HG03175 (cell line): Measurements from ENCODE around the gene OR6B3.
A peak's percentile ranks its signal among the peaks of the same experiment; 100 is the strongest.
"Not testable (repeated sequence)": the region's sequence is repeated elsewhere in the genome, so short reads cannot be mapped to it uniquely, and the experiment has no call there.

Experiments
- ATAC-seq: cut with Tn5 transposase; IDR thresholded peaks from one replicate; pipeline ENCODE4 v1.9.1; 2021; ENCODE audit warnings: mild to moderate bottlenecking, moderate library complexity; ENCODE audit not compliant: unreplicated experiment

The OR6B3 gene

DNA sequence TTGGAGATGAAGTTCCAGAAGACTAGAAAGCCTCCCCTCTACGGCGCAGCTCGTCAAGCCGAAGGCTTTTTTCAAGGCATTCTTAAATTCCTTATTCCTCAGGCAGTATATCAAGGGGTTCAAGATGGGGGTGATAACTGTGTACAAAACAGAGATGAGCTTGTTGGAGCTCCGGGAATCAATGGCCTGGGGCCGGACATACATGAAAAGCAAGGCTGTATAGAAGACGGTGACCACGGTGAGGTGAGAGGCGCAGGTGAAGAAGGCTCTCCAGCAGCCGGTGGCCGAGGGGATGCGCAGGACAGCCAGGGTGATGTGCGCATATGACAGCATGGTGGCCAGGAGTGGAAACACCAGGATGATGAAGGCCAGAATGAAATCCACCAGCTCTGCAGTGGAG is 8.2 kb downstream of the OR6B3 start:
- ATAC-seq, result no peak

DNA sequence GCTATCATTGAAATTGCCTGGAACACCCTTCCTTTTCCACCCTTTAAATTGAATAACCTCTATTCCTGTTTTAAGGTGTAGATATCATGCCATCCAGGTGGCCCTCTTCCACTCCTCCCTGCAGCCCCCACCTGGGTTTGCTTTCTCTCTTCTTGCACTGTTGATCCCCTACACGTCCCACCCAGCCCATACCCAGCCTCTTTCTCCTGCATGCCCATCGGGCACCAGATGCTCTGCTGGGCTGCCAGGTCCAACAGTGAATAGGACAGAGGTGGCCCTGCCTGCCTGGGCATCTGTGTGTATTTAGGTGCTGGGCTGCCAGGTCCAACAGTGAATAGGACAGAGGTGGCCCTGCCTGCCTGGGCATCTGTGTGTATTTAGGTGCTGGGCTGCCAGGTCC is 9.2 kb downstream of the OR6B3 start:
- not testable (repeated sequence) for ATAC-seq

DNA sequence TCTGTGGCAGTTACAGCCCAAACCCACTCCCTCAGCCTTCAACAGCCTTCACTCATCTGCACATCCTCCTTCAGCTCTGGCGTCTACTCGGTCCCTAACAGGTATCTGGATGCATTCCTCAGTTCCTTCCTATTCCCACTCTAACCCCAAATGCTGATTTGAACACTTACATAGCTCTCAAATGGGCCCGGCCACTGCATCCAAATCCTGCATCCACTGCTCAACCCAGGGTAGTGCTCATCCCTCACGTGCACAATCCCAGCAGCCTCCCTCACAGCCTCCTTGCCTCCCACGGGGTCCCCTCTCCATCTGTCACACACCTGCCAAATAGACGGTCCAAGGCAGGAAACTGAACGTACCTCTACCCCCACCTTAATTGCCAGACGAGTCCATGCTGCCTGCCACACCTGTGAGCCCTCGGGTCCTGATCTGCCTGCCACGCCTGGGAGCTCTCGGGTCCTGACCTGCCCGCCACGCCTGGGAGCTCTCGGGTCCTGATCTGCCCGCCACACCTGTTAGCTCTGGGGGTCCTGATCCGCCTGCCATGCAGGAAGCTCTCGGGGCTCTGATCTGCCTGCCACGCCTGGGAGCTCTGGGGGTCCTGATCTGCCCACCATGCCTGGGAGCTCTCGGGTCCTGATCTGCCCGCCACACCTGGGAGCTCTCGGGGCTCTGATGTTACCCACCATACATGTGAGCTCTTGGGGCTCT is 9.9 kb downstream of the OR6B3 start:
- ATAC-seq, result no peak

DNA sequence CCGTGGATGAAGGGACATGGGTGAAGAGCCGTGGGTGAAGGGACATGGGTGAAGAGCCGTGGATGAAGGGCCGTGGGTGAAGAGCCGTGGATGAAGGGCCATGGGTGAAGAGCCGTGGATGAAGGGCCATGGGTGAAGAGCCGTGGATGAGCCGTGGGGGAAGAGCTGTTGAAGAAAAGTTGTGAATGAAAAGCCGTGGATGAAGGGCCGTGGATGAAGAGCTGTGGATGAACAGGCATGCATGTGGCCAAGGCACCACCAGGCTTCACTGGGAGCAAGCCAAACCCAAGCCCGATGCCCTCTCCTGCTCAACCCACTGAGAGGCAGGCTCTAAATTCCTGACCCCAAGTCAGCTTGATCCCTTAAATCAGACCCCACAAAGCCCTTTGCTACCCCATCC is 10.6 kb downstream of the OR6B3 start:
- ATAC-seq, result no peak

GRCh38 chr2:240041363-240041762 is 12.0 kb downstream of the OR6B3 start:
- no peak for ATAC-seq

DNA sequence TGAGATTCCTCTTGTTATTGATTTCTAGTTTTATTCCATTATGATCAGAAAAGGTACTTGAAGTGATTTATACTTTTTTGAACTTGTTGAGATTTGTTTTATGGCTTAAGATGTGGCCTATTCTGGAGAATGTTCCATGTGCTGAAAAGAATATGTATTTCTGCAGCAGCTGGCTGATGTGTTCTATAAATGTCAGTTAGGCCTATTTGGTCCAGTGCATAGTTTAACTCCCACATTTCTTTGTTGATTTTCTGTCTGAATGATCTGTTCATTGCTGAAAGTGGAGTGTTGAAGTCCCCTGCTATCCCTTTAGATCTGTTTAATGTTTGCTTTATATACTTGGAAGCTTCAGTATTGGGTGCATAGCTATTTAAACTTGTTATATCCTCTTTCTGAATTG is 16.0 kb downstream of the OR6B3 start:
- ATAC-seq, result no peak

DNA sequence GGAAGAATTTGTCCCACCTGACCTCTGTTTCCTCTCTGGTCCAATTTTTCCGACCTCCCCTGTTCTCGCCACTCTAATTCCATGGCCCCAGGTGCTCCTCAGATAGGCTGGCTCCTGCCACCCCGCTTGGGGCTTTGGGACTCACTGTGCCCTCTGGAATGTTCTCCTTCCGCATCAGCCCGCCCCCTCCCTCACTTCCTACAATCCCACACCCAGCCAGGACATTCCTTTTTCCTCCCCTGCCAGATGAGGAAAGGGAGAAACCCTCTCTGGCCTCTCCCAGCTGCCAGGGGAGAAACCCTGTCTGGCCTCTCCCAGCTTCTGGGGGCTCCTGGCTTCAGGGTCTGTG is 20.0 kb downstream of the OR6B3 start:
- no peak for ATAC-seq

- no peak for ATAC-seq
Observed at GRCh38 chr2:240032406-240033329, 20.7 kb downstream of the OR6B3 start.

DNA sequence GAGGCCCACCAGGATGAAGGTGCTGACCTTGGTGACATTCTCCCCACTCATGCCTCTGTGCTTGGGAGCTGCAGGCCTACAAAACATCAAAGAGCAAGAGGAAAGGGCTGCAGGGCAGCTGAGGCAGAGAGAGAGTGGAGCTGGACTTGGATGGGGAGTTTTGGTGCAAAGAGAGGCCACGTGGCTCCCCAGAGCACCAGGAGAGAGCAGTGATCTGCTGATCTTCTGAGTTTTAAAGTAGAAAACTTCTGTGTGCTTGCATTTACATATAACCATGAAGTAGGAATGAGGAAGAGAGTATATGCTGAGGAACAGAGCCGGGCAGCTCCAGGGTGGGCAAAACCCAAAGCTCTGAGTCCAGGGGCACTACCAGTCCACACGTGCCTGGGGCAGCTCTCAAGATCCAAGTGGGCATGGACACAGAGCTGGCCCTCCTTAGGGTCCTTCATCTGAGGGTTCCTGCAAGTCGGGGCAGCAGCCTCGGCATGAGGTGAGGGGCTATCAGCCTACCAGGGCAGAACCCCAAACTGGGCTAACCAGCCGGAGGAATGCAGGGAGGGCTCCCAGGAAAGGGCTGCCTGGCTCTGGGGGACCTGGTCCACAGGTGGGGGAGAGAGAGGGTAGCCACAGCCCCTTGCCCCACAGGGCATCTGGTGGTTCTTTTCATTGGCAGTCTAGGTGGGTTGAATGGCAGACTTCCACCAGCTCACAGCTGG is 22.8 kb downstream of the OR6B3 start, which contains the start of gene OR6B2:
Gene OR6B2, minus strand, starts transcription at position 51 of the 716 bp plus-strand sequence. Its CDS starts 0 bp downstream, at position 51.
- no peak for ATAC-seq

GRCh38 chr2:240024766-240025165 is 28.6 kb downstream of the OR6B3 start:
- ATAC-seq, result peak; percentile 31

GRCh38 chr2:240023792-240024191 is 29.5 kb downstream of the OR6B3 start:
- ATAC-seq, result no peak

GRCh38 chr2:240021488-240022104 is 31.7 kb downstream of the OR6B3 start:
- ATAC-seq, result no peak

GRCh38 chr2:240018071-240018750 is 35.1 kb downstream of the OR6B3 start:
- no peak for ATAC-seq

DNA sequence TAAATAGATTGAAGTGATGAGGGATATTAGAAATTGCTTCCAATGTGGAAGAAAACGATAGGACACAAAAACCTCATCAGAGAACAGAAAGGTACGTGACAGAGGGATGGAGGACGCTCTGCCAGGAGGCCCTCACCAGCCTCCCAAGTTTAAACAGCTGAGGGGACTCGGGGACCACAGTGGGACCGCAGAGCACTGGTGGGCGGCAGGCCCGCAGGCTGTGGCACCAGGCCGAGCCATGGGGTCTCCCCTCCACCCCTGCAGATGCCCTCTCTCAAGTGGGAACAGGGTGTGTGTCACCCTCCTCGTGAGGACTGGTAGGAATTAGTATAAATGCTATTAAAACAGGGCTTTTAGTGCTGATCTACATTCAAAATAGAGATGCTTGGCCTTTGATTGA is 39.0 kb downstream of the OR6B3 start:
- ATAC-seq, result no peak

GRCh38 chr2:240013343-240013742 is 40.0 kb downstream of the OR6B3 start:
- ATAC-seq, result no peak

DNA sequence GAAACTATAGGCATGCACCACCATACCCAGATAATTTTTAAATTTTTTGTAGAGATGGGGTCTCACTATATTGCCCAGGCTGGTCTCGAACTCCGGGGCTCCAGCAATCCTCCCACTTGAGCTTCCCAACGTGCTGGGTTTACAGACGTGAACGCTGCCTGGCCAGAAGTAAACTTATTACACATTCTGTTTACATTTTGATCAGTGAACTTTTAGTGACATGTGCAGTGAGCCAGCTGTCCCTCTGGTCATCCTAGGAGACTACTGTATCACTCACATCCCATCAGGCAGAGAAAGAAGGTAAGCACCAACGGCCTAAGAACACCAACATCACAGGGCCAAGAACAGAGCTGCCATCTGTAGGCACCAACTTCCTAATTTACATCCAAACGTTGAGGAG is 50.3 kb downstream of the OR6B3 start:
- ATAC-seq, result no peak

GRCh38 chr2:240000671-240001070 is 52.6 kb downstream of the OR6B3 start:
- ATAC-seq, result no peak

DNA sequence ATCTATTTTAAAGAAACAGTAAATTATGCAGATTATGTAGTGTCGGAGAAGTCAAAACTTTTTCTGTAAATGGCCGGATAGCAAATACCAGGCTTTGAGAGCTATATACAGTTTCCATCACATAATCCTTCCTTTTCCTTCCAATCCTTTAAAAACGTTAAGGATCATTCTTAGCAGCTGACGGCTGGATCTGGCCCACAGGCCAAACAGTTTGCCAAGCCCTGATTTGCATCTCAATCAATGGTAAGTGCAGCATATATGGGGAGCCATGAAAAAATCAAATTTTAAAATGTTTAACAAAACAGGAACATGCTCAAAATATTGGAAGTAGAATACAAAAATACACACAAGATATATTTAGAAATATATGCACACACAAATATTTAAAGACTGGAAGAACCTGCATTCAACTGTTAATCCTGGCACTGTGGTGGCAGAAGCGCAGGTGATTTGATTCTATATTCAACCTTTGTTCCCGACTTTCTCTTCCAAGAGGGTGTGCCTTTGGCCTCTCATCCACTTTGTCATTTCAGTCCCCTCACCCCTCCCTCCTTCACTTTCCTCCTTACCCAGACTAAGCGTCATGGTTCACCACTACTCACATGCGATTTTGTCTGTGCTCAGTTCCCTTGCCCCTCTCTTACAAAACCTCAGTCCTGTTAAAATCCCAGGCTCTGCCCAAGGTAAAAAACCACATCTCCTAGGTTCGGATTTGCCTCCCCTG is 55.5 kb downstream of the OR6B3 start:
- ATAC-seq, result no peak
